ENCODE measurements around the gene GNB2.
"Not testable (repeated sequence)": the region's sequence is repeated elsewhere in the genome, so short reads cannot be mapped to it uniquely, and the experiment has no call there.

Gene GNB2

GRCh38 chr7:100673302-100673941 lies at the start of gene GNB2:
Gene GNB2, plus strand, starts transcription at chr7:100673740. Its CDS starts 2,526 bp downstream, at chr7:100676266.
- DNase-seq (ENCODE audit: low read depth) = peak; percentile 96

- DNase-seq (ENCODE audit: low read depth) = no peak
These were observed 49.4 kb upstream of the GNB2 start for GRCh38 chr7:100623951-100624824.

- no peak for DNase-seq (ENCODE audit: low read depth)
These were observed 47.5 kb upstream of the GNB2 start for GRCh38 chr7:100626055-100626454.

GRCh38 chr7:100626530-100627237 lies 46.9 kb upstream of the GNB2 start:
- peak; percentile 86 for DNase-seq (ENCODE audit: low read depth)

GRCh38 chr7:100627238-100627549 lies 46.3 kb upstream of the GNB2 start:
- no peak for DNase-seq (ENCODE audit: low read depth)

GRCh38 chr7:100629117-100629716 lies 44.3 kb upstream of the GNB2 start:
- peak; percentile 50 for DNase-seq (ENCODE audit: low read depth)

- DNase-seq (ENCODE audit: low read depth) = no peak
These were observed 43.5 kb upstream of the GNB2 start for GRCh38 chr7:100630066-100630465.

GRCh38 chr7:100632951-100633717 lies 40.4 kb upstream of the GNB2 start:
- DNase-seq (ENCODE audit: low read depth) = no peak

GRCh38 chr7:100639995-100640516 lies 33.5 kb upstream of the GNB2 start:
- no peak for DNase-seq (ENCODE audit: low read depth)

GRCh38 chr7:100640517-100641440 lies 32.8 kb upstream of the GNB2 start:
- DNase-seq (ENCODE audit: low read depth) = no peak

- DNase-seq (ENCODE audit: low read depth) = no peak
These were observed 32.1 kb upstream of the GNB2 start, which contains the start of gene TFR2 for GRCh38 chr7:100641463-100641859. Gene TFR2, minus strand, starts transcription at chr7:100641552. Its CDS starts 43 bp downstream, at chr7:100641509.

GRCh38 chr7:100641860-100642533 lies 31.5 kb upstream of the GNB2 start:
- no peak for DNase-seq (ENCODE audit: low read depth)

GRCh38 chr7:100642534-100642907 lies 31.0 kb upstream of the GNB2 start:
- DNase-seq (ENCODE audit: low read depth) = no peak

- no peak for DNase-seq (ENCODE audit: low read depth)
These were observed 23.5 kb upstream of the GNB2 start for GRCh38 chr7:100649826-100650565.

- no peak for DNase-seq (ENCODE audit: low read depth)
These were observed 18.4 kb upstream of the GNB2 start for GRCh38 chr7:100654908-100655831.

GRCh38 chr7:100655908-100656674 lies 17.4 kb upstream of the GNB2 start, which contains the start of gene ACTL6B:
Gene ACTL6B, minus strand, starts transcription at chr7:100656448. Its CDS starts 94 bp downstream, at chr7:100656354.
- DNase-seq (ENCODE audit: low read depth) = no peak

GRCh38 chr7:100662194-100662776 lies 11.3 kb upstream of the GNB2 start:
- DNase-seq (ENCODE audit: low read depth) = not testable (repeated sequence)
